Right atrium auricular region (tissue), 2 donors: Measurements from ENCODE around the gene DDX31. TPM values are rescaled to one million over a fixed set of nuclear protein-coding genes. Genes with fewer than 3 reads are reported as not detected.

Experiments used
- DNase-seq: peaks from one replicate; pipeline ENCODE4 v3.0.0-alpha.2; 2019; ENCODE audit warnings: low spot score
- H3K27ac ChIP-seq, 2 donors: fragments of 200-600 bp; sonication (generic); 1 replicate in 1 of 2; 2 replicates in 1 of 2; pipeline ENCODE4 v1.5.1; 2016 to 2019
- H3K27me3 ChIP-seq, 2 donors: fragments of 200-600 bp; sonication (generic); one replicate each; pipeline versions ENCODE4 v1.5.1 to v1.6.0; 2017 to 2019
- H3K36me3 ChIP-seq: fragments of 200-600 bp; sonication (generic); one replicate; pipeline ENCODE4 v1.5.1; 2016
- H3K4me1 ChIP-seq, 2 donors: fragments of 200-600 bp; sonication (generic); one replicate each; pipeline versions ENCODE4 v1.5.1 to v1.6.0; 2017 to 2019
- H3K4me3 ChIP-seq, 2 donors: fragments of 200-600 bp; sonication (generic); 1 replicate in 1 of 2; 2 replicates in 1 of 2; pipeline ENCODE4 v1.5.1; 2017 to 2019; ENCODE audit warnings: mild to moderate bottlenecking in 1 of 2, moderate library complexity in 1 of 2
- H3K9me3 ChIP-seq, 2 donors: fragments of 200-600 bp; sonication (generic); one replicate each; pipeline ENCODE4 v1.5.1; 2019
- total RNA-seq, 2 donors: library from RNA; depleted of rRNA; stranded (reverse); fragments of >200 nt; gene quantifications; one replicate each; pipeline ENCODE4 v1.1.0, GENCODE V29; 2016
- TF ChIP-seq, protein P1 (sequence below), 2 donors: fragments of 200-600 bp; sonication (generic); IDR thresholded peaks; one replicate each; pipeline ENCODE4 v1.5.1; 2019; ENCODE audit warnings: antibody characterized with exemption in 2 of 2

DDX31 gene
- total RNA-seq, 2 donors from 2014 or later, result 4.6 to 6.0 TPM

DNA sequence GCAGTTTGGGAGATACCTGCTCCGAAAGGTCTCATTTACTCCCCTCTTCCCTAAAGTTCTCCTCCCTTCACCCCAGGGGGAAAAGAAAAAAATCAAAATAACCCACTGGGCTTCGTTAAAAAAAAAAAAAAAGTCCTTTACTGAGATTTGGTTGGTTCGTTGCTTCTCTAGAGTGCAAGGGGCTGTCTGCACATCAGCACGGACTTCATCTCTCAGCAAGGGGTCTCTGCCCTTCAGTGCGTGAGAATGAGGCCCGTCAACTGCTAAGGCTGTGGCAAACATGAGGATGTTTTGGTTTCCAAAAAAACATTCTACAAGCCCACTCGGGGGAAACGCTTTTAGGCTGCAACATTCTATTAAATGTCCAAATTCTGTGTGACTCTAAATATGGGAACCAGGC lies 77.3 kb downstream of the DDX31 start:
- TF ChIP-seq, protein P1, sequence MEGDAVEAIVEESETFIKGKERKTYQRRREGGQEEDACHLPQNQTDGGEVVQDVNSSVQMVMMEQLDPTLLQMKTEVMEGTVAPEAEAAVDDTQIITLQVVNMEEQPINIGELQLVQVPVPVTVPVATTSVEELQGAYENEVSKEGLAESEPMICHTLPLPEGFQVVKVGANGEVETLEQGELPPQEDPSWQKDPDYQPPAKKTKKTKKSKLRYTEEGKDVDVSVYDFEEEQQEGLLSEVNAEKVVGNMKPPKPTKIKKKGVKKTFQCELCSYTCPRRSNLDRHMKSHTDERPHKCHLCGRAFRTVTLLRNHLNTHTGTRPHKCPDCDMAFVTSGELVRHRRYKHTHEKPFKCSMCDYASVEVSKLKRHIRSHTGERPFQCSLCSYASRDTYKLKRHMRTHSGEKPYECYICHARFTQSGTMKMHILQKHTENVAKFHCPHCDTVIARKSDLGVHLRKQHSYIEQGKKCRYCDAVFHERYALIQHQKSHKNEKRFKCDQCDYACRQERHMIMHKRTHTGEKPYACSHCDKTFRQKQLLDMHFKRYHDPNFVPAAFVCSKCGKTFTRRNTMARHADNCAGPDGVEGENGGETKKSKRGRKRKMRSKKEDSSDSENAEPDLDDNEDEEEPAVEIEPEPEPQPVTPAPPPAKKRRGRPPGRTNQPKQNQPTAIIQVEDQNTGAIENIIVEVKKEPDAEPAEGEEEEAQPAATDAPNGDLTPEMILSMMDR (IDR thresholded peaks at IDR 0.05), result no peak
- Histone ChIP-seq H3K4me1 (peaks cover 0 to 16% of the 10 kb centered on the region in 2 donors), H3K9me3 (no peaks in the 10 kb centered on the region), H3K36me3 (peaks cover 13% of the 10 kb centered on the region), H3K27me3 (peaks cover 23 to 25% of the 10 kb centered on the region in 2 donors), H3K27ac (no peak overlapping the region), H3K4me3 (no peak overlapping the region)
- no peak for DNase-seq

DNA sequence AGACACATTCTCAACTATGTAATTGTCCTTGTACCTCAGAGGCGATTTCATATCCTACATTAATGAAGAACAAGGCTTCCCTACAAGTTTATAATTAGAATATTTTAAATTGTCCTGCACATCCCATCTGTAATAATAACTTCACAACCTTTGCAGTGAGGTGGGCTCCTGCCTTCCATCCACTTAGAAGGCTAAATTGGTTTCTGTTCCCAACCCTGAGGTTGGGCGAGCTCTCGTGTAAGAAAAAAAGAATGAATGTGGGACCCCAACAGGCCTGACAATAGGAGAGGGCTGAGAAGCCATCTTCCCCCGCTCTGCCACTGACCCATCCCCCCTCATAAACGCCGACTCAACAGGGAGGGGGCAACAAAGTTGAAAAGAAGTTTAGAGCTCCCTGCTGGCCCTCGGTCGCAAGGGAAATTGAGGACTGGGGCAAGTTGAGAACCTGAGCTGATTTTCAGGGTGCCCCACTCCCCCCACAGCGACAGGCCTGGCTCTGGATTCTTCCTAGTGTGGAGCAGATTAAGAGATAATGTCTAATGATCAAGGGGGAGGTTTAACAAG lies 78.0 kb downstream of the DDX31 start:
- H3K4me3 ChIP-seq, result no peak overlapping the region
- no peak for DNase-seq
- peaks cover 0 to 18% of the 10 kb centered on the region in 2 donors for H3K4me1 ChIP-seq
- TF ChIP-seq, protein P1 (IDR thresholded peaks at IDR 0.05), result no peak
- H3K27me3 ChIP-seq, result peaks cover 28 to 32% of the 10 kb centered on the region in 2 donors
- no peak overlapping the region for H3K27ac ChIP-seq
- peaks cover 13% of the 10 kb centered on the region for H3K36me3 ChIP-seq
- H3K9me3 ChIP-seq, result no peaks in the 10 kb centered on the region

DNA sequence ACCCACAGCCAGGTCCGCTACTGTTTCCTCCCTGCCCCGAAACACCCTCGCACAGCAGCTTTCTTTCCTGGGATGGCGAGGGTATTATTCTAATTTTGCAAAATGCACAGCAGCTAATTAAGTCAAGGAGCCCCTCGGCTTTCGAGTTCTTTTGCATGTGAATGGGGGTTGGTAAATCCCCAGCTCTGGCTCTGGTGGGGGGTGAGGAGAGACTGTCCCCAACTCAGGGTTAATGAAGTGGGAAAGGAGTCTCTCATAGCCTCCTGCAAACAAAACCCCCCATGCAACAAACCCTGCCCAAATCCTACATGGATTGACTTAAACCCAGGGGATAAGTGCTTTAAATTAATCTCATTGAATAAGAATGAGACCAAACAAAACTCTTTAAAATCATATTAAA lies 78.5 kb downstream of the DDX31 start:
- peaks cover 13% of the 10 kb centered on the region for H3K36me3 ChIP-seq
- no peak for DNase-seq
- H3K4me1 ChIP-seq, result peaks cover 0 to 24% of the 10 kb centered on the region in 2 donors
- TF ChIP-seq, protein P1 (IDR thresholded peaks at IDR 0.05), result no peak
- peaks cover 29 to 37% of the 10 kb centered on the region in 2 donors for H3K27me3 ChIP-seq
- H3K9me3 ChIP-seq, result no peaks in the 10 kb centered on the region
- H3K4me3 ChIP-seq, result no peak overlapping the region
- H3K27ac ChIP-seq, result no peak overlapping the region

DNA sequence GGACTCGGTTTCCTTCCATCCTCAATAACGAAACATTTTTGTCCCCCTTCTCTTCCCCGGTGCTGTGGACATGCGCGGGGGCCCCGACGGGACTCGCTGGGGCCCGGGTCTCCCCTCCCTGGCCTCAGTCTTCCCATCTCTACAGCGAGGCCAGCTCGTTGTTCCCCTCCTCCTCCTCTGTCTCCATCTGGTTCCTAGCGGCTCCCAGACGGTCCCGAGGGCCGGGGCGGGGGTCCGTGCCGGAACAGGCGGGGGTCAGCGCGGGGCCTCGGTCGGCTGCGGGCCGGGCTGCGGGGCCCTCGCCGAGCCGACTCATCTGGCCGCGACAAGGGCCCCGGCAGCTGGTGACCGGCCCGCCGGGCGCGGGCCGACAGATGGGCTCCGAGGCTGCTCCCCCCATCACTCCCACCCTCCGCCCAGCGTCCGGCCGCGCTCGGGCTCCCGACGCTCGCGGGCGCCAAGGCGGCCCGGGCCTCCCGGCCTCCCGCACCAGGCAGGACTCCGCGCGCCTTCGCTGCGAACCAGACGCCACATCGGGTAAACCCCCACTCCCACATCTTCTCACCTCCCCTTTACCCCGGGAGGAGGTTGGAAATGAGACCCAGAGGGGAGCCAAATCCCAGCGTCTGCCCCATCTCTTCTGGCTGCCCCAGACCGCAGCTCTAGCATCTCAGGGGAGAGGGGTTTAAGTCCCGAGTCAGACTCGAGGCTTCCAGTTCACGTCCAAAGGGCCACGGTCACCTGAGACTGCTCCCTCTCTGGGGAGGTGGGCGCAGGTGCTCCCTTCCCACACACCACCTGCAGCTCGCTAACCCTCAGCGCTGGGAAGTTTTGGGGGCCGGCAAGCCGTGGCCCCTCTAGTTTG lies 79.2 kb downstream of the DDX31 start:
- Histone ChIP-seq H3K27ac (no peak overlapping the region), H3K36me3 (peaks cover 13% of the 10 kb centered on the region), H3K4me3 (no peak overlapping the region), H3K9me3 (no peaks in the 10 kb centered on the region), H3K27me3 (peaks cover 35 to 44% of the 10 kb centered on the region in 2 donors), H3K4me1 (peaks cover 0 to 24% of the 10 kb centered on the region in 2 donors)
- no peak for DNase-seq
- TF ChIP-seq, protein P1 (IDR thresholded peaks at IDR 0.05), result no peak

DNA sequence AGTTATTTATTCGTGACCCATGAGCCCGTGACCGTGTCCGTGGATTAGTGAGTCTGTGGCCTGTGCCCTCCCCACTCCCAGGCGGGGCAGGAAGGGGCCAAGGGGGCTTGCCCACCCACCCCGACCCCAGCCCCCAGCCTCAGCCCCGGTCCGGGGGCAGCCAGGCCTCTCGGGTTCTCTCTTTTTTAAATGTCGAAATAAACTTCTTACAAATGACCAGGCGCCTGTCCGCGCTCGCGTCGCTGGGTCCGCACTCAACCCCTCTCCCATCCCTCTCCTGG lies 79.8 kb downstream of the DDX31 start:
- peaks cover 13% of the 10 kb centered on the region for H3K36me3 ChIP-seq
- peaks cover 0 to 24% of the 10 kb centered on the region in 2 donors for H3K4me1 ChIP-seq
- peaks cover 40 to 50% of the 10 kb centered on the region in 2 donors for H3K27me3 ChIP-seq
- DNase-seq, result no peak
- no peak overlapping the region for H3K27ac ChIP-seq
- TF ChIP-seq, protein P1 (IDR thresholded peaks at IDR 0.05), result no peak
- H3K4me3 ChIP-seq, result no peak overlapping the region
- no peaks in the 10 kb centered on the region for H3K9me3 ChIP-seq
